ENCODE measurements around the gene AUTS2. TPM values are rescaled to one million over a fixed set of nuclear protein-coding genes. Genes with fewer than 3 reads are reported as not detected.

Gene AUTS2
- total and polyA plus RNA-seq, 10 of the 15 experiments (the other 5 are each of a cell fraction or from before 2014, with no cell fraction given) = 6.4 to 55.6 (median 21.6) TPM

DNA sequence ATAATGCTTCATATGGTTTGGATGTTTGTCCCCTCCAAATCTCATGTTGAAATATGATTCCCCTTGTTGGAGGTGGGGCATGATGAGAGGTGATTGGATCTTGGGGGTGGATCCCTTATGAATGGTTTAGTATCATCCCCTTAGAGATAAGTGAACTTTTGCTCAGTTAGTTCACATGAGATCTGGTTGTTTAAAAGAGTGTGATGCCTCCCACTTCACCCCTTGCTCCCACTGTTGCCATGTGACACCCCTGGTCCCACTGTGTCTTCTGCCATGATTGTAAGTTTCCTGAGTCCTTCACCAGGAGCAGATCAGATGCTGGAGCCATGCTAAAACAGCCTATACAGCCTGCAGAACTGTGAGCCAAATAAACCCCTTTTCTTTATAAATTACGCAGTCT is 13.1 kb upstream of the AUTS2 start:
- intact Hi-C loops (cut with micrococcal nuclease; ENCODE audit: unreplicated experiment) = no loop called here
- WGBS (ENCODE audit: insufficient coverage, insufficient replicate concordance, low lambda C conversion rate, missing lambda C conversion rate) = 58% methylated on average over 1 of the region's 1 CpG
- CTCF ChIA-PET = no interaction called here
- in situ Hi-C loops (cut with MboI) = no loop called here
- BruUV-seq (replicated peaks) = no TSS peak
- no peak overlapping the region for H3K4me3 ChIP-seq
- POLR2A ChIA-PET = no interaction called here
- no peaks in the 10 kb centered on the region for H4K20me1 ChIP-seq (ENCODE audit: control insufficient read depth, insufficient read depth)
- H2AFZ ChIP-seq (ENCODE audit: control insufficient read depth, low read depth, low read length) = no peak overlapping the region
- ATAC-seq (no peak), FAIRE-seq (no peak), DNase-seq (ENCODE audit: low read depth, low spot score) (no peak)
- TF ChIP-seq, protein P1, sequence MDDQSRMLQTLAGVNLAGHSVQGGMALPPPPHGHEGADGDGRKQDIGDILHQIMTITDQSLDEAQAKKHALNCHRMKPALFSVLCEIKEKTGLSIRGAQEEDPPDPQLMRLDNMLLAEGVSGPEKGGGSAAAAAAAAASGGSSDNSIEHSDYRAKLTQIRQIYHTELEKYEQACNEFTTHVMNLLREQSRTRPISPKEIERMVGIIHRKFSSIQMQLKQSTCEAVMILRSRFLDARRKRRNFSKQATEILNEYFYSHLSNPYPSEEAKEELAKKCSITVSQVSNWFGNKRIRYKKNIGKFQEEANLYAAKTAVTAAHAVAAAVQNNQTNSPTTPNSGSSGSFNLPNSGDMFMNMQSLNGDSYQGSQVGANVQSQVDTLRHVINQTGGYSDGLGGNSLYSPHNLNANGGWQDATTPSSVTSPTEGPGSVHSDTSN (IDR thresholded peaks at IDR 0.05; ENCODE audit: insufficient replicate concordance, low read depth, low read length) = no peak
- TF ChIP-seq NFYA (IDR thresholded peaks at IDR 0.05; ENCODE audit: borderline replicate concordance, low read depth, low read length) = no peak
- TF ChIP-seq STAT3 (IDR thresholded peaks at IDR 0.05; ENCODE audit: low read depth, low read length) = no peak
- no peak for TF ChIP-seq RELA (IDR thresholded peaks at IDR 0.05; ENCODE audit: borderline replicate concordance, partially characterized antibody)
- TF ChIP-seq SUZ12 (IDR thresholded peaks at IDR 0.05; ENCODE audit: unreplicated experiment) = no peak
- no peak for TF ChIP-seq RCOR1 (conservative IDR thresholded peaks at IDR 0.05; ENCODE audit: low read depth, low read length)
- no peak for TF ChIP-seq ZZZ3 (IDR thresholded peaks at IDR 0.05; ENCODE audit: control insufficient read depth, insufficient read length, low read depth)
- TF ChIP-seq WRNIP1 (IDR thresholded peaks at IDR 0.05; ENCODE audit: borderline replicate concordance, low read depth, low read length) = no peak
- TF ChIP-seq GATAD2B (conservative IDR thresholded peaks at IDR 0.05; ENCODE audit: low read depth) = no peak
- TF ChIP-seq SMAD1 (IDR thresholded peaks at IDR 0.05; ENCODE audit: low read depth, partially characterized antibody) = no peak
- TF ChIP-seq, protein P2, sequence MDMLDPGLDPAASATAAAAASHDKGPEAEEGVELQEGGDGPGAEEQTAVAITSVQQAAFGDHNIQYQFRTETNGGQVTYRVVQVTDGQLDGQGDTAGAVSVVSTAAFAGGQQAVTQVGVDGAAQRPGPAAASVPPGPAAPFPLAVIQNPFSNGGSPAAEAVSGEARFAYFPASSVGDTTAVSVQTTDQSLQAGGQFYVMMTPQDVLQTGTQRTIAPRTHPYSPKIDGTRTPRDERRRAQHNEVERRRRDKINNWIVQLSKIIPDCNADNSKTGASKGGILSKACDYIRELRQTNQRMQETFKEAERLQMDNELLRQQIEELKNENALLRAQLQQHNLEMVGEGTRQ (IDR thresholded peaks at IDR 0.05; ENCODE audit: borderline replicate concordance, low read depth, low read length) = no peak
- no peak for TF ChIP-seq FOXK2 (IDR thresholded peaks at IDR 0.05)
- no peak for TF ChIP-seq JUND (IDR thresholded peaks at IDR 0.05; ENCODE audit: low read depth, low read length)
- no peak for TF ChIP-seq NR2C1 (IDR thresholded peaks at IDR 0.05)
- no peak for TF ChIP-seq CHD2 (IDR thresholded peaks at IDR 0.05; ENCODE audit: borderline replicate concordance, low read depth, low read length)
- no peak for TF ChIP-seq RFX5 (IDR thresholded peaks at IDR 0.05; ENCODE audit: low read depth, low read length)
- no peak for TF ChIP-seq SIN3A (IDR thresholded peaks at IDR 0.05; ENCODE audit: low read depth, low read length)
- no peak for TF ChIP-seq JUNB (IDR thresholded peaks at IDR 0.05)
- SMC1A ChIA-PET (ENCODE audit: uncharacterized antibody, unreplicated experiment) = no interaction called here
- no peaks in the 10 kb centered on the region for H3K4me1 ChIP-seq (ENCODE audit: control insufficient read depth, insufficient read depth, low read length)
- no peaks in the 10 kb centered on the region for H3K36me3 ChIP-seq (ENCODE audit: control insufficient read depth in 2 of 2, insufficient read depth in 2 of 2, low read length in 1 of 2)
- RAD21 ChIA-PET (ENCODE audit: unreplicated experiment) = no interaction called here
- H3K79me2 ChIP-seq (ENCODE audit: control insufficient read depth, insufficient read depth, low read length) = no peaks in the 10 kb centered on the region
- no peak overlapping the region for H3K9ac ChIP-seq (ENCODE audit: control insufficient read depth, insufficient read depth, low read length)
- H3K9me3 ChIP-seq (replicated peaks; ENCODE audit: control insufficient read depth, insufficient read depth, low read length) = no peaks in the 10 kb centered on the region
- no peaks in the 10 kb centered on the region for H3K27me3 ChIP-seq (replicated peaks in 1 of 2; ENCODE audit: control insufficient read depth in 2 of 2, insufficient read depth in 2 of 2, low read length in 1 of 2)
- no peak overlapping the region for H3K27ac ChIP-seq (ENCODE audit: control insufficient read depth, insufficient read depth)
- no peak overlapping the region for H3K4me2 ChIP-seq (ENCODE audit: control insufficient read depth, insufficient read depth)

Measured in GM12878 (cell line).